H1 (cell line): ENCODE measurements around the gene MTMR1. TPM values are rescaled to one million over a fixed set of nuclear protein-coding genes. Genes with fewer than 3 reads are reported as not detected.

Experiments
- CTCF ChIA-PET: fragments of 300-600 bp; sonication (Branson Sonifier 250); formaldehyde crosslinking; loops from one replicate; lab custom pipeline; 2021; ENCODE audit not compliant: partially characterized antibody; lab: Charles Lee
- POLR2A ChIA-PET: fragments of 300-600 bp; sonication (Branson Sonifier 250); formaldehyde crosslinking; loops from one replicate; lab custom pipeline; 2021; ENCODE audit warnings: inconsistent platforms; ENCODE audit not compliant: partially characterized antibody; lab: Charles Lee
- DNase-seq, 2 experiments: peaks; one replicate each; pipeline versions ENCODE4 v3.0.0 to v3.0.0-alpha.2; 2010 to 2022; ENCODE audit warnings: low spot score in 2 of 2, low read depth in 1 of 2, mixed read lengths in 1 of 2
- FAIRE-seq: peaks from 2 replicates; lab custom pipeline; 2011; peaks lifted over from hg19 to GRCh38; lab: Jason Lieb, UNC
- H2AFZ ChIP-seq: 2 replicates; pipeline ENCODE4 v1.8.1; 2012; ENCODE audit warnings: low read length, inconsistent platforms
- H2AK5ac ChIP-seq: 2 replicates; pipeline ENCODE4 v1.6.1; 2013; ENCODE audit warnings: low read depth, low read length
- H2BK120ac ChIP-seq: replicated peaks from 2 replicates; pipeline ENCODE3; 2013; ENCODE audit warnings: low read depth, low read length, inconsistent platforms
- H2BK12ac ChIP-seq: 2 replicates; pipeline ENCODE4 v1.6.1; 2013; ENCODE audit warnings: low read depth, low read length
- H2BK15ac ChIP-seq: 2 replicates; pipeline ENCODE4 v1.6.1; 2013; ENCODE audit warnings: low read length
- H2BK20ac ChIP-seq: 2 replicates; pipeline ENCODE4 v1.6.1; 2013; ENCODE audit warnings: low read length
- H2BK5ac ChIP-seq: 2 replicates; pipeline ENCODE4 v1.6.1; 2013; ENCODE audit warnings: low read depth, low read length
- H3K14ac ChIP-seq: 2 replicates; pipeline ENCODE4 v1.6.1; 2013; ENCODE audit warnings: inconsistent platforms; ENCODE audit not compliant: insufficient read length
- H3K18ac ChIP-seq: 2 replicates; pipeline ENCODE4 v1.6.1; 2013; ENCODE audit warnings: low read length; ENCODE audit errors: extremely low read depth
- H3K23ac ChIP-seq: 2 replicates; pipeline ENCODE4 v1.6.1; 2013; ENCODE audit warnings: inconsistent platforms; ENCODE audit not compliant: insufficient read length
- H3K23me2 ChIP-seq: 2 replicates; pipeline ENCODE4 v1.6.1; 2013; ENCODE audit warnings: low read depth, low read length
- H3K27ac ChIP-seq: 2 replicates; pipeline ENCODE4 v1.6.1; 2011; ENCODE audit warnings: low read depth, low read length, inconsistent platforms
- H3K27me3 ChIP-seq, 4 experiments: replicated peaks in 1 of 4; 1 replicate in 1 of 4; 2 replicates in 3 of 4; pipeline versions ENCODE4 v1.6.1 to v1.8.1; 2011 to 2013; ENCODE audit warnings: low read length in 3 of 4, mild to moderate bottlenecking in 3 of 4, inconsistent platforms in 2 of 4, mixed read lengths in 2 of 4, moderate library complexity in 1 of 4; ENCODE audit not compliant: control insufficient read depth in 3 of 4, insufficient read depth in 3 of 4; ENCODE audit errors: extremely low read depth in 1 of 4
- H3K36me3 ChIP-seq, 4 experiments: 2 replicates each; pipeline versions ENCODE4 v1.6.1 to v1.8.1; 2011 to 2013; ENCODE audit warnings: mild to moderate bottlenecking in 4 of 4, low read length in 3 of 4, moderate library complexity in 2 of 4, control low read depth in 1 of 4, inconsistent platforms in 1 of 4; ENCODE audit not compliant: insufficient read depth in 4 of 4, control insufficient read depth in 2 of 4
- H3K4ac ChIP-seq: replicated peaks from 2 replicates; pipeline ENCODE3; 2013; ENCODE audit warnings: low read length, low read depth, mixed read lengths, inconsistent platforms; ENCODE audit not compliant: insufficient read length
- H3K4me1 ChIP-seq, 4 experiments: replicated peaks in 1 of 4; 1 replicate in 1 of 4; 2 replicates in 3 of 4; pipeline versions ENCODE4 v1.6.1 to v1.8.1; 2011 to 2013; ENCODE audit warnings: low read length in 3 of 4, inconsistent platforms in 2 of 4, mixed read lengths in 1 of 4; ENCODE audit not compliant: insufficient read depth in 4 of 4, control insufficient read depth in 3 of 4
- H3K4me2 ChIP-seq, 2 experiments: 2 replicates each; pipeline versions ENCODE4 v1.6.1 to v1.8.1; 2011 to 2013; ENCODE audit warnings: low read depth in 2 of 2, low read length in 2 of 2, control low read depth in 1 of 2, inconsistent platforms in 1 of 2, mild to moderate bottlenecking in 1 of 2; ENCODE audit not compliant: insufficient read depth in 1 of 2
- H3K4me3 ChIP-seq, 4 experiments: fragments of 200-600, 300-600 bp in 1 of 4; sonication (generic), shearing (Covaris generic), sonication (Bioruptor Twin) in 1 of 4; 2 replicates each; pipeline versions ENCODE4 v1.5.1 to v1.8.1; 2011 to 2016; ENCODE audit warnings: low read length in 4 of 4, low read depth in 3 of 4, control low read depth in 2 of 4, inconsistent platforms in 2 of 4, mild to moderate bottlenecking in 2 of 4, mixed read lengths in 1 of 4, moderate library complexity in 1 of 4; ENCODE audit not compliant: insufficient read depth in 2 of 4; ENCODE audit errors: extremely low read depth in 1 of 4
- H3K56ac ChIP-seq: replicated peaks from 2 replicates; pipeline ENCODE3; 2013; ENCODE audit warnings: low read depth, mild to moderate bottlenecking, mixed read lengths, low read length, inconsistent platforms; ENCODE audit not compliant: insufficient read length
- H3K79me1 ChIP-seq: 2 replicates; pipeline ENCODE4 v1.6.1; 2013; ENCODE audit warnings: low read depth, low read length, control low read depth
- H3K79me2 ChIP-seq, 2 experiments: 2 replicates each; pipeline versions ENCODE4 v1.6.1 to v1.8.1; 2012 to 2013; ENCODE audit warnings: low read length in 2 of 2, mild to moderate bottlenecking in 2 of 2, inconsistent platforms in 1 of 2; ENCODE audit not compliant: insufficient read depth in 2 of 2, control insufficient read depth in 1 of 2
- H3K9ac ChIP-seq, 4 experiments: replicated peaks in 1 of 4; 1 replicate in 1 of 4; 2 replicates in 3 of 4; pipeline versions ENCODE4 v1.6.1 to v1.8.1; 2011 to 2013; ENCODE audit warnings: low read depth in 3 of 4, low read length in 3 of 4, control low read depth in 2 of 4, mild to moderate bottlenecking in 2 of 4, moderate library complexity in 2 of 4, inconsistent platforms in 1 of 4; ENCODE audit errors: extremely low read depth in 1 of 4
- H3K9me3 ChIP-seq, 2 experiments: 2 replicates each; pipeline versions ENCODE4 v1.6.1 to v1.8.1; 2012 to 2013; ENCODE audit warnings: mild to moderate bottlenecking in 2 of 2, moderate library complexity in 2 of 2, control low read depth in 1 of 2, inconsistent platforms in 1 of 2, low read depth in 1 of 2, low read length in 1 of 2, mixed read lengths in 1 of 2; ENCODE audit not compliant: insufficient read depth in 2 of 2
- H4K20me1 ChIP-seq, 2 experiments: replicated peaks in 1 of 2; 2 replicates each; pipeline versions ENCODE3 to v1.8.1; 2011 to 2013; ENCODE audit warnings: inconsistent platforms in 2 of 2, low read length in 2 of 2, mild to moderate bottlenecking in 1 of 2; ENCODE audit not compliant: insufficient read depth in 2 of 2, control insufficient read depth in 1 of 2
- H4K5ac ChIP-seq: 2 replicates; pipeline ENCODE4 v1.6.1; 2013; ENCODE audit warnings: low read length, low read depth, mixed read lengths, inconsistent platforms; ENCODE audit not compliant: insufficient read length
- H4K8ac ChIP-seq: 2 replicates; pipeline ENCODE4 v1.8.0; 2013; ENCODE audit warnings: mild to moderate bottlenecking, moderate library complexity, low read length, inconsistent platforms; ENCODE audit not compliant: insufficient read depth; ENCODE audit errors: extremely low read depth
- H4K91ac ChIP-seq: replicated peaks from 2 replicates; pipeline ENCODE3; 2013; ENCODE audit warnings: low read length, mixed read lengths, inconsistent platforms; ENCODE audit not compliant: insufficient read length
- CEBPB ChIP-seq: IDR thresholded peaks from 2 replicates; pipeline ENCODE4 v1.6.1; 2012; ENCODE audit warnings: low read depth, low read length
- GTF2F1 ChIP-seq: IDR thresholded peaks from 2 replicates; pipeline ENCODE4 v1.6.1; 2012; ENCODE audit warnings: low read depth, low read length, improper control_type of control experiment, borderline replicate concordance
- KDM5A ChIP-seq: fragments of 200-600 bp; IDR thresholded peaks from 2 replicates; pipeline ENCODE4 v1.7.1; 2012; ENCODE audit warnings: mild to moderate bottlenecking, low read length, inconsistent platforms, mixed read lengths
- NRF1 ChIP-seq: IDR thresholded peaks from 2 replicates; pipeline ENCODE4 v1.6.1; 2011; ENCODE audit warnings: mild to moderate bottlenecking, low read depth, low read length, improper control_type of control experiment
- POU5F1 ChIP-seq: IDR thresholded peaks from 2 replicates; pipeline ENCODE4 v1.6.1; 2011; ENCODE audit warnings: low read depth, mild to moderate bottlenecking, low read length, moderate library complexity
- SAP30 ChIP-seq: fragments of 300-600 bp; sonication (generic); IDR thresholded peaks from 2 replicates; pipeline ENCODE4 v1.7.1; 2012; ENCODE audit warnings: low read length, moderate library complexity, mild to moderate bottlenecking, inconsistent platforms; ENCODE audit not compliant: insufficient read depth, insufficient replicate concordance
- SIN3A ChIP-seq, 2 experiments: IDR thresholded peaks in 1 of 2; conservative IDR thresholded peaks in 1 of 2; 2 replicates each; pipeline ENCODE4 v1.6.1; 2011 to 2012; ENCODE audit warnings: low read length in 2 of 2, improper control_type of control experiment in 1 of 2, low read depth in 1 of 2, mild to moderate bottlenecking in 1 of 2
- WGBS, 2 experiments: shearing (Covaris generic) in 1 of 2; methylation state at CpG; one replicate each; pipeline versions ENCODE4 v1.1.6 to v1.1.7; 2013 to 2015; ENCODE audit warnings: low lambda C conversion rate in 2 of 2, mixed read lengths in 2 of 2, inconsistent platforms in 1 of 2, low coverage in 1 of 2, missing lambda C conversion rate in 1 of 2; ENCODE audit not compliant: insufficient replicate concordance in 2 of 2, insufficient coverage in 1 of 2, insufficient read length in 1 of 2; ENCODE audit errors: extremely low coverage in 1 of 2, missing lambda C conversion rate in 1 of 2; 5-methylcytosine and 5-hydroxymethylcytosine counted together
- polyA plus RNA-seq, 7 experiments: library from polyadenylated mRNA; depleted of rRNA in 3 of 7; stranded (reverse) in 5 of 7; unstranded in 2 of 7; fragments of >200 nt in 5 of 7; fragments of 200-250 nt in 2 of 7; gene quantifications; 1 replicate in 5 of 7; 2 replicates in 1 of 7; 4 replicates in 1 of 7; pipeline versions ENCODE4 v1.2.1 to v1.2.3, GENCODE V29; 2011 to 2013; ENCODE audit warnings: missing spikeins in 2 of 7, mixed read lengths in 2 of 7
- total RNA-seq: library from RNA; stranded (reverse); fragmentation: NEBNext Ultra II Directional; extraction: Animal tissue kit (Norgen Biotek cat#: 25700); gene quantifications from 2 replicates; pipeline ENCODE4 v1.2.1, GENCODE V29; 2021
- TF ChIP-seq, protein P1 (sequence below): IDR thresholded peaks from 2 replicates; pipeline ENCODE4 v1.6.1; 2012; ENCODE audit warnings: inconsistent platforms

The MTMR1 gene
- total and polyA plus RNA-seq, 2 of the 8 experiments (the other 6 are each of a cell fraction or from before 2014, with no cell fraction given), result 15.1 to 23.8 TPM

DNA sequence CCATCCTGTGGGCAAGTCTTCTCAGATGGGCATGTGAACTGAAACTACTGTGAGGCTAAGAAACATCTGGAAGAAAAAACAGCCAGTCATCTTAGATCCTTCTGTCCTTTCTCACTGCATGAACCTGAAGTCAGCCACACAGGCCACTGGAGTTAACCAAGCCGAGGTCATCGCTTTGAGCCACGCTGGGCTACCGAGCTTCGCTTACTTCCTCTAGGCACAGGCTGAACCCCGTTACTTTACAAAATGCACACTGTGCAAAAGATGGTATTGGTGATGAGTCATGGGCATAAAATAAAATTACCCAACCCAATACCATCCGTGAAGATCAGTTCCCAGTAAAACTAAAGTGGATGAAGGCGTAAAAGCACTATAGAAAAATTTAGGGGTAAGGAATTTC is 86.2 kb downstream of the MTMR1 start:
- H2AK5ac ChIP-seq, result no peak overlapping the region
- ChIA-PET POLR2A (interaction anchor here (0.6 kb wide), 1 partner anchor 229 kb away, joined by 3 read pairs; no protein-coding TSS in a partner anchor), CTCF (no interaction called here)
- DNase-seq (no peak), FAIRE-seq (no peak)
- no peak overlapping the region for H3K18ac ChIP-seq
- H2BK15ac ChIP-seq, result no peak overlapping the region
- no peak overlapping the region for H3K4me3 ChIP-seq
- H2BK12ac ChIP-seq, result no peak overlapping the region
- no peaks in the 10 kb centered on the region for H3K23me2 ChIP-seq
- H2AFZ ChIP-seq, result no peak overlapping the region
- H4K5ac ChIP-seq, result no peak overlapping the region
- no peaks in the 10 kb centered on the region for H3K27me3 ChIP-seq
- no peak overlapping the region for H2BK20ac ChIP-seq
- no peak overlapping the region for H4K91ac ChIP-seq
- no peak overlapping the region for H3K9ac ChIP-seq
- H3K23ac ChIP-seq, result no peak overlapping the region
- peaks cover 0 to 3% (median 0%) of the 10 kb centered on the region in 4 experiments; a peak in 2 of 8 replicates for H3K36me3 ChIP-seq
- H2BK120ac ChIP-seq, result no peak overlapping the region
- H3K79me2 ChIP-seq, result no peaks in the 10 kb centered on the region
- no peak overlapping the region for H2BK5ac ChIP-seq
- no peak overlapping the region for H3K14ac ChIP-seq
- no peak overlapping the region for H4K8ac ChIP-seq
- no peak overlapping the region for H3K27ac ChIP-seq
- H3K9me3 ChIP-seq, result no peaks in the 10 kb centered on the region
- 90% methylated on average over 8 of the region's 8 CpGs; no CpG with 5 or more reads in 1 of the 2 experiments for WGBS, 2 experiments
- TF ChIP-seq SIN3A (conservative IDR thresholded peaks at IDR 0.05 in 1 of 2, IDR thresholded peaks at IDR 0.05 in 1 of 2; ENCODE audit: low read depth in 1 of 2, low read length in 2 of 2) (no peak), GTF2F1 (no peak), SAP30 (no peak), POU5F1 (no peak), KDM5A (no peak), CEBPB (no peak), NRF1 (no peak)
- TF ChIP-seq, protein P1, sequence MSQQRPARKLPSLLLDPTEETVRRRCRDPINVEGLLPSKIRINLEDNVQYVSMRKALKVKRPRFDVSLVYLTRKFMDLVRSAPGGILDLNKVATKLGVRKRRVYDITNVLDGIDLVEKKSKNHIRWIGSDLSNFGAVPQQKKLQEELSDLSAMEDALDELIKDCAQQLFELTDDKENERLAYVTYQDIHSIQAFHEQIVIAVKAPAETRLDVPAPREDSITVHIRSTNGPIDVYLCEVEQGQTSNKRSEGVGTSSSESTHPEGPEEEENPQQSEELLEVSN, result no peak
- no peak overlapping the region for H3K56ac ChIP-seq
- no peak overlapping the region for H3K4ac ChIP-seq
- no peak overlapping the region for H3K4me2 ChIP-seq
- no peaks in the 10 kb centered on the region for H3K79me1 ChIP-seq
- H3K4me1 ChIP-seq, result peaks cover 0 to 2% (median 0%) of the 10 kb centered on the region in 4 experiments; a peak in 2 of 7 replicates
- H4K20me1 ChIP-seq, result peaks cover 0 to 2% of the 10 kb centered on the region in 2 experiments
